Activated gamma-delta T cell (primary cell): ENCODE results near the gene CPA5.

Experiments
- DNase-seq: peaks from one replicate; lab custom pipeline; 2025; lab: John Stamatoyannopoulos, UW

CPA5 gene

GRCh38 chr7:130332259-130333053 is 12.2 kb upstream of the CPA5 start:
- DNase-seq, result no peak

- DNase-seq, result no peak
Observed at GRCh38 chr7:130333832-130334231, 10.8 kb upstream of the CPA5 start.

GRCh38 chr7:130334274-130334673 is 10.3 kb upstream of the CPA5 start:
- no peak for DNase-seq

- no peak for DNase-seq
Observed at GRCh38 chr7:130337410-130337971, 7.1 kb upstream of the CPA5 start.

- no peak for DNase-seq
Observed at GRCh38 chr7:130338233-130338632, 6.4 kb upstream of the CPA5 start.

GRCh38 chr7:130341882-130342281 is 2.7 kb upstream of the CPA5 start:
- no peak for DNase-seq

GRCh38 chr7:130342701-130343380 is 1.8 kb upstream of the CPA5 start:
- DNase-seq, result no peak

GRCh38 chr7:130345136-130345535 is 520 bp downstream of the CPA5 start:
- no peak for DNase-seq

- DNase-seq, result no peak
Observed at GRCh38 chr7:130345725-130346124, 1.1 kb downstream of the CPA5 start.

GRCh38 chr7:130346177-130346905 is 1.7 kb downstream of the CPA5 start:
- DNase-seq, result no peak

GRCh38 chr7:130346941-130347340 is 2.3 kb downstream of the CPA5 start:
- no peak for DNase-seq

- DNase-seq, result no peak
Observed at GRCh38 chr7:130349911-130350782, 5.5 kb downstream of the CPA5 start.

- no peak for DNase-seq
Observed at GRCh38 chr7:130350945-130351790, 6.6 kb downstream of the CPA5 start.

GRCh38 chr7:130351791-130352090 is 7.1 kb downstream of the CPA5 start:
- no peak for DNase-seq

GRCh38 chr7:130352194-130353074 is 7.8 kb downstream of the CPA5 start:
- DNase-seq, result no peak

- no peak for DNase-seq
Observed at GRCh38 chr7:130353196-130353595, 8.6 kb downstream of the CPA5 start.

- DNase-seq, result no peak
Observed at GRCh38 chr7:130356121-130356875, 11.7 kb downstream of the CPA5 start.

GRCh38 chr7:130356876-130357611 is 12.4 kb downstream of the CPA5 start:
- no peak for DNase-seq
